Spleen (tissue), 11 donors: ENCODE measurements around the gene MITD1. TPM values are rescaled to one million over a fixed set of nuclear protein-coding genes. Genes with fewer than 3 reads are reported as not detected.

Experiments used
- DNase-seq: peaks from one replicate; pipeline ENCODE4 v3.0.0-alpha.2; 2020
- H3K27ac ChIP-seq, 8 donors: fragments of 200-600 bp; sonication (generic) in 7 of 8; 1 replicate in 4 of 8; 2 replicates in 4 of 8; pipeline versions ENCODE4 v1.5.0 to v1.8.0; 2016 to 2021; ENCODE audit warnings: inconsistent platforms in 4 of 8, mild to moderate bottlenecking in 4 of 8, moderate library complexity in 1 of 8
- H3K27me3 ChIP-seq, 7 donors: fragments of 200-600 bp; sonication (generic) in 6 of 7; replicated peaks in 1 of 7; 1 replicate in 4 of 7; 2 replicates in 3 of 7; pipeline versions ENCODE4 v1.5.0 to v1.8.0; 2016 to 2021; ENCODE audit warnings: inconsistent platforms in 3 of 7, mild to moderate bottlenecking in 1 of 7
- H3K36me3 ChIP-seq, 6 donors: fragments of 200-600 bp; sonication (generic) in 5 of 6; 1 replicate in 4 of 6; 2 replicates in 2 of 6; pipeline versions ENCODE4 v1.5.0 to v1.8.0; 2016 to 2021; ENCODE audit warnings: inconsistent platforms in 2 of 6
- H3K4me1 ChIP-seq, 6 donors: fragments of 200-600 bp; sonication (generic) in 5 of 6; 1 replicate in 3 of 6; 2 replicates in 3 of 6; pipeline versions ENCODE4 v1.5.0 to v1.8.0; 2016 to 2021; ENCODE audit warnings: inconsistent platforms in 3 of 6
- H3K4me3 ChIP-seq, 8 donors: fragments of 200-600 bp; sonication (generic) in 7 of 8; 1 replicate in 4 of 8; 2 replicates in 4 of 8; pipeline versions ENCODE4 v1.5.0 to v1.8.0; 2016 to 2021; ENCODE audit warnings: inconsistent platforms in 4 of 8, mild to moderate bottlenecking in 4 of 8, moderate library complexity in 2 of 8
- H3K9me3 ChIP-seq, 8 donors: fragments of 200-600 bp; sonication (generic) in 7 of 8; 1 replicate in 4 of 8; 2 replicates in 4 of 8; pipeline versions ENCODE4 v1.5.0 to v1.8.0; 2016 to 2021; ENCODE audit warnings: inconsistent platforms in 4 of 8
- CTCF ChIP-seq, 11 experiments: fragments of 200-600 bp in 7 of 11; fragments of 450-650 bp in 4 of 11; sonication (generic) in 4 of 11; IDR thresholded peaks in 8 of 11; conservative IDR thresholded peaks in 3 of 11; 1 replicate in 7 of 11; 2 replicates in 4 of 11; pipeline versions ENCODE4 v1.4.0 to v1.8.0; 2016 to 2021; ENCODE audit warnings: antibody characterized with exemption in 11 of 11, inconsistent platforms in 4 of 11, mild to moderate bottlenecking in 1 of 11
- POLR2A ChIP-seq, 3 donors: fragments of 450-650 bp; IDR thresholded peaks; one replicate each; pipeline ENCODE4 v1.5.1; 2017; ENCODE audit warnings: antibody characterized with exemption in 3 of 3, mild to moderate bottlenecking in 1 of 3
- POLR2AphosphoS5 ChIP-seq, 3 donors: sonication (generic); formaldehyde crosslinking; IDR thresholded peaks; one replicate each; pipeline ENCODE4 v1.5.1; 2017; ENCODE audit warnings: antibody characterized with exemption in 3 of 3
- WGBS, 5 donors: extraction: QIAGEN DNeasy Blood & Tissue Kit in 3 of 5; methylation state at CpG; one replicate each; pipeline versions ENCODE4 v1.1.5 to v1.1.7; 2013 to 2018; 5-methylcytosine and 5-hydroxymethylcytosine counted together
- intact Hi-C: fragments of 100-400 bp; cut with DNase I; formaldehyde crosslinking; loops from one replicate; pipeline ENCODE4 v1.15.0; 2023; ENCODE audit warnings: low total_unique reads
- polyA plus RNA-seq, 3 donors: library from polyadenylated mRNA; stranded (reverse); fragments of 200-250 nt; gene quantifications; one replicate each; pipeline ENCODE4 v1.2.1, GENCODE V29; 2013
- total RNA-seq, 7 donors: library from RNA; depleted of rRNA in 3 of 7; stranded (reverse); fragments of >200 nt in 3 of 7; fragmentation: NEBNext Ultra II Directional in 4 of 7; extraction: Animal tissue kit (Norgen Biotek cat#: 25700) in 4 of 7; gene quantifications; one replicate each; pipeline versions ENCODE4 v1.1.0 to v1.2.1, GENCODE V29; 2016 to 2021
- donor health status: healthy with polysubstance abuse.
- donor health status: DM: no; HTN: no; CAD: no; lungs with moderate emphysema.
- donor health status: DM: no; HTN: no; CAD: no.
- donor health status: Bipolar disorder and iron deficiency.
- donor health status: healthy.
- donor health status: DM: no; HTN: no; CAD: no.
- donor health status: DM: yes; HTN: yes; CAD: no.

Gene MITD1
- total and polyA plus RNA-seq, 10 donors, result 30.4 to 72.4 (median 40.0) TPM

GRCh38 chr2:99169534-99169933, 11.3 kb downstream of the MITD1 start:
- no peak for DNase-seq
- peaks cover 0 to 9% (median 0%) of the 10 kb centered on the region in 6 donors for H3K4me1 ChIP-seq
- no peaks in the 10 kb centered on the region for H3K27me3 ChIP-seq
- H3K9me3 ChIP-seq, result no peaks in the 10 kb centered on the region
- TF ChIP-seq POLR2AphosphoS5 (IDR thresholded peaks at IDR 0.05) (no peak), POLR2A (IDR thresholded peaks at IDR 0.05) (no peak), CTCF (IDR thresholded peaks at IDR 0.05 in 8 of 11, conservative IDR thresholded peaks at IDR 0.05 in 3 of 11) (no peak)
- peaks cover 0 to 95% (median 72%) of the 10 kb centered on the region in 6 donors for H3K36me3 ChIP-seq
- H3K4me3 ChIP-seq, result no peak overlapping the region
- WGBS, 5 donors, result 37 to 80% (median 70%) methylated on average over 1 of the region's 1 CpG
- intact Hi-C loops, result no loop called here
- H3K27ac ChIP-seq, result no peak overlapping the region

GRCh38 chr2:99166218-99166617, 14.6 kb downstream of the MITD1 start:
- Histone ChIP-seq H3K36me3 (peaks cover 2 to 99% (median 54%) of the 10 kb centered on the region in 6 donors), H3K4me1 (peaks cover 0 to 3% (median 0%) of the 10 kb centered on the region in 6 donors), H3K27ac (no peak overlapping the region), H3K9me3 (no peaks in the 10 kb centered on the region), H3K27me3 (no peaks in the 10 kb centered on the region), H3K4me3 (no peak overlapping the region)
- TF ChIP-seq POLR2AphosphoS5 (IDR thresholded peaks at IDR 0.05), result no peak
- no peak for TF ChIP-seq POLR2A (IDR thresholded peaks at IDR 0.05)
- TF ChIP-seq CTCF (IDR thresholded peaks at IDR 0.05 in 8 of 11, conservative IDR thresholded peaks at IDR 0.05 in 3 of 11), result no peak
- no peak for DNase-seq
- intact Hi-C loops, result no loop called here
- WGBS, 5 donors, result 73 to 88% (median 81%) methylated on average over 5 of the region's 5 CpGs

- H3K4me1 ChIP-seq, result peaks cover 14 to 27% (median 22%) of the 10 kb centered on the region in 6 donors
- intact Hi-C loops, result no loop called here
- no peak overlapping the region for H3K4me3 ChIP-seq
- no peaks in the 10 kb centered on the region for H3K9me3 ChIP-seq
- TF ChIP-seq POLR2AphosphoS5 (IDR thresholded peaks at IDR 0.05) (no peak), POLR2A (IDR thresholded peaks at IDR 0.05) (no peak), CTCF (IDR thresholded peaks at IDR 0.05 in 8 of 11, conservative IDR thresholded peaks at IDR 0.05 in 3 of 11) (no peak)
- no peak overlapping the region for H3K27ac ChIP-seq
- DNase-seq, result no peak
- 87 to 94% (median 89%) methylated on average over 4 of the region's 4 CpGs for WGBS, 5 donors
- peaks cover 2 to 75% (median 29%) of the 10 kb centered on the region in 6 donors for H3K36me3 ChIP-seq
- no peaks in the 10 kb centered on the region for H3K27me3 ChIP-seq
Observed at GRCh38 chr2:99159594-99159993, 21.3 kb downstream of the MITD1 start.

GRCh38 chr2:99158599-99158998, 22.3 kb downstream of the MITD1 start:
- no peaks in the 10 kb centered on the region for H3K9me3 ChIP-seq
- peaks cover 2 to 65% (median 29%) of the 10 kb centered on the region in 6 donors for H3K36me3 ChIP-seq
- no peak overlapping the region for H3K4me3 ChIP-seq
- TF ChIP-seq CTCF (IDR thresholded peaks at IDR 0.05 in 8 of 11, conservative IDR thresholded peaks at IDR 0.05 in 3 of 11), result no peak
- TF ChIP-seq POLR2A (IDR thresholded peaks at IDR 0.05), result no peak
- TF ChIP-seq POLR2AphosphoS5 (IDR thresholded peaks at IDR 0.05), result no peak
- 94 to 97% (median 95%) methylated on average over 5 of the region's 5 CpGs for WGBS, 5 donors
- intact Hi-C loops, result no loop called here
- peaks cover 19 to 37% (median 31%) of the 10 kb centered on the region in 6 donors for H3K4me1 ChIP-seq
- DNase-seq, result no peak
- H3K27me3 ChIP-seq, result no peaks in the 10 kb centered on the region
- no peak overlapping the region for H3K27ac ChIP-seq
